K562 (cell line): Measurements from ENCODE around the gene SLC38A2. TPM values are rescaled to one million over a fixed set of nuclear protein-coding genes. Genes with fewer than 3 reads are reported as not detected.

Source experiments
- BACH1 ChIP-seq: fragments of 200-800 bp; sonication (Bioruptor generic); IDR thresholded peaks from 2 replicates; pipeline ENCODE4 v1.6.1; 2016; ENCODE audit warnings: missing genetic modification characterization, missing compliant biosample characterization
- HMGN3 ChIP-seq: IDR thresholded peaks from 2 replicates; pipeline ENCODE4 v1.6.1; 2011; ENCODE audit warnings: borderline replicate concordance, low read depth, mild to moderate bottlenecking, mixed read lengths, low read length; ENCODE audit not compliant: insufficient read length; ENCODE audit errors: extremely low read depth
- MECOM ChIP-seq: fragments of 250-450 bp; sonication (Bioruptor Pico); IDR thresholded peaks from 2 replicates; pipeline ENCODE4 v1.8.0; 2022; ENCODE audit warnings: inconsistent platforms
- MGA ChIP-seq: fragments of 450-650 bp; IDR thresholded peaks from 2 replicates; pipeline ENCODE4 v1.6.1; 2016; ENCODE audit warnings: mild to moderate bottlenecking, moderate library complexity
- TOE1 ChIP-seq, 2 experiments: fragments of 450-650 bp in 1 of 2; sonication (generic) in 1 of 2; formaldehyde crosslinking in 1 of 2; IDR thresholded peaks; 2 replicates each; pipeline versions ENCODE4 v1.7.1 to v1.8.0; 2016 to 2022; ENCODE audit warnings: borderline replicate concordance in 2 of 2, mild to moderate bottlenecking in 2 of 2, antibody characterized with exemption in 1 of 2, inconsistent platforms in 1 of 2, low read depth in 1 of 2, missing genetic modification reagents in 1 of 2, moderate library complexity in 1 of 2
- polyA plus RNA-seq, 8 experiments: library from polyadenylated mRNA; depleted of rRNA in 4 of 8; stranded (reverse) in 5 of 8; unstranded in 3 of 8; fragments of >200 nt; fragmentation: Nextera tagmentation in 2 of 8; fragmentation: Illumina TruSeq in 1 of 8; extraction: Ambion mirVana in 2 of 8; extraction: Trizol in 1 of 8; gene quantifications; 2 replicates each; pipeline versions ENCODE4 v1.2.1 to v1.2.3, GENCODE V29; 2011 to 2014; ENCODE audit warnings: inconsistent platforms in 1 of 8, missing spikeins in 1 of 8
- total RNA-seq, 7 experiments: library from RNA; depleted of rRNA in 6 of 7; stranded (reverse); fragments of >200 nt in 6 of 7; fragmentation: Illumina TruSeq in 2 of 7; extraction: Trizol in 2 of 7; gene quantifications; 2 replicates each; pipeline versions ENCODE4 v1.2.1 to v1.2.3, GENCODE V29; 2011 to 2021; ENCODE audit warnings: low replicate concordance in 1 of 7
- TF ChIP-seq, protein P1 (sequence below): IDR thresholded peaks from 3 replicates; pipeline ENCODE4 v1.6.1; 2011; ENCODE audit warnings: borderline replicate concordance, mild to moderate bottlenecking, moderate library complexity; ENCODE audit not compliant: insufficient read length; ENCODE audit errors: extremely low read depth

SLC38A2 gene
- total and polyA plus RNA-seq, 9 of the 15 experiments (the other 6 are each of a cell fraction or from before 2014, with no cell fraction given): 98.7 to 292 (median 143) TPM

- TF ChIP-seq HMGN3: peak; percentile 17
- no peak for TF ChIP-seq BACH1 (tag)
- peak; percentile 7; the same call in 1 of the 2 replicates for TF ChIP-seq MECOM (CRISPR knock-in tag)
- no peak for TF ChIP-seq MGA
- TF ChIP-seq, protein P1, sequence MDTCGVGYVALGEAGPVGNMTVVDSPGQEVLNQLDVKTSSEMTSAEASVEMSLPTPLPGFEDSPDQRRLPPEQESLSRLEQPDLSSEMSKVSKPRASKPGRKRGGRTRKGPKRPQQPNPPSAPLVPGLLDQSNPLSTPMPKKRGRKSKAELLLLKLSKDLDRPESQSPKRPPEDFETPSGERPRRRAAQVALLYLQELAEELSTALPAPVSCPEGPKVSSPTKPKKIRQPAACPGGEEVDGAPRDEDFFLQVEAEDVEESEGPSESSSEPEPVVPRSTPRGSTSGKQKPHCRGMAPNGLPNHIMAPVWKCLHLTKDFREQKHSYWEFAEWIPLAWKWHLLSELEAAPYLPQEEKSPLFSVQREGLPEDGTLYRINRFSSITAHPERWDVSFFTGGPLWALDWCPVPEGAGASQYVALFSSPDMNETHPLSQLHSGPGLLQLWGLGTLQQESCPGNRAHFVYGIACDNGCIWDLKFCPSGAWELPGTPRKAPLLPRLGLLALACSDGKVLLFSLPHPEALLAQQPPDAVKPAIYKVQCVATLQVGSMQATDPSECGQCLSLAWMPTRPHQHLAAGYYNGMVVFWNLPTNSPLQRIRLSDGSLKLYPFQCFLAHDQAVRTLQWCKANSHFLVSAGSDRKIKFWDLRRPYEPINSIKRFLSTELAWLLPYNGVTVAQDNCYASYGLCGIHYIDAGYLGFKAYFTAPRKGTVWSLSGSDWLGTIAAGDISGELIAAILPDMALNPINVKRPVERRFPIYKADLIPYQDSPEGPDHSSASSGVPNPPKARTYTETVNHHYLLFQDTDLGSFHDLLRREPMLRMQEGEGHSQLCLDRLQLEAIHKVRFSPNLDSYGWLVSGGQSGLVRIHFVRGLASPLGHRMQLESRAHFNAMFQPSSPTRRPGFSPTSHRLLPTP: no peak
- TF ChIP-seq TOE1 (IDR thresholded peaks at IDR 0.05; ENCODE audit: borderline replicate concordance): 0 out of 2 replicates have a peak, but pooled peaks have one; percentile 59
- no peak for TF ChIP-seq TOE1 (CRISPR knock-in tag; IDR thresholded peaks at IDR 0.05; ENCODE audit: borderline replicate concordance, low read depth)
Observed at GRCh38 chr12:46383654-46384450, 11.3 kb upstream of the SLC38A2 start (continued).
